H9 (cell line): Measurements from ENCODE around the gene ZFP92. TPM values are rescaled to one million over a fixed set of nuclear protein-coding genes. Genes with fewer than 3 reads are reported as not detected.

Source experiments
- DNase-seq: peaks from one replicate; pipeline ENCODE4 v3.0.0-alpha.2; 2017
- H2AFZ ChIP-seq: one replicate; pipeline ENCODE4 v1.6.1; 2013; ENCODE audit warnings: mild to moderate bottlenecking, low read length, control low read depth, moderate library complexity
- H2AK5ac ChIP-seq: 2 replicates; pipeline ENCODE4 v1.6.1; 2013; ENCODE audit warnings: low read length, control low read depth, mixed read lengths; ENCODE audit not compliant: insufficient read length
- H2BK120ac ChIP-seq: one replicate; pipeline ENCODE4 v1.6.1; 2013; ENCODE audit warnings: low read depth, mild to moderate bottlenecking, low read length, control low read depth, inconsistent platforms; ENCODE audit not compliant: poor library complexity, severe bottlenecking
- H2BK12ac ChIP-seq: 2 replicates; pipeline ENCODE4 v1.6.1; 2013; ENCODE audit warnings: low read length, control low read depth, mixed read lengths, low read depth; ENCODE audit not compliant: insufficient read length
- H2BK15ac ChIP-seq: 2 replicates; pipeline ENCODE4 v1.6.1; 2013; ENCODE audit warnings: low read depth, low read length, control low read depth
- H2BK20ac ChIP-seq: one replicate; pipeline ENCODE4 v1.6.1; 2013; ENCODE audit warnings: low read depth, mild to moderate bottlenecking, low read length, control low read depth, inconsistent platforms; ENCODE audit not compliant: poor library complexity, severe bottlenecking
- H2BK5ac ChIP-seq: 2 replicates; pipeline ENCODE4 v1.6.1; 2013; ENCODE audit warnings: low read length, control low read depth, mixed read lengths; ENCODE audit not compliant: insufficient read length
- H3K14ac ChIP-seq: 2 replicates; pipeline ENCODE4 v1.6.1; 2013; ENCODE audit warnings: low read length, control low read depth; ENCODE audit not compliant: insufficient read depth
- H3K18ac ChIP-seq: 2 replicates; pipeline ENCODE4 v1.6.1; 2013; ENCODE audit warnings: low read depth, mild to moderate bottlenecking, mixed read lengths, low read length, control low read depth; ENCODE audit not compliant: insufficient read length
- H3K23ac ChIP-seq: 2 replicates; pipeline ENCODE4 v1.6.1; 2013; ENCODE audit warnings: low read length, control low read depth, mixed read lengths, low read depth; ENCODE audit not compliant: insufficient read length
- H3K23me2 ChIP-seq: 2 replicates; pipeline ENCODE4 v1.6.1; 2013; ENCODE audit warnings: low read depth, mild to moderate bottlenecking, mixed read lengths, low read length, control low read depth; ENCODE audit not compliant: insufficient read length, poor library complexity, severe bottlenecking
- H3K27ac ChIP-seq: 2 replicates; pipeline ENCODE4 v1.5.1; 2013; ENCODE audit warnings: low read length, control low read depth, mixed read lengths, low read depth; ENCODE audit not compliant: insufficient read length
- H3K27me3 ChIP-seq: 2 replicates; pipeline ENCODE4 v1.6.1; 2013; ENCODE audit warnings: low read length, control low read depth, inconsistent platforms; ENCODE audit not compliant: insufficient read depth
- H3K4ac ChIP-seq: 2 replicates; pipeline ENCODE4 v1.6.1; 2013; ENCODE audit warnings: low read depth, mild to moderate bottlenecking, control low read depth, inconsistent platforms, low read length, moderate library complexity
- H3K4me1 ChIP-seq: 2 replicates; pipeline ENCODE4 v1.6.1; 2013; ENCODE audit warnings: low read length, control low read depth, inconsistent platforms; ENCODE audit not compliant: insufficient read depth
- H3K4me2 ChIP-seq: 2 replicates; pipeline ENCODE4 v1.6.1; 2013; ENCODE audit warnings: low read length, control low read depth, mixed read lengths; ENCODE audit not compliant: insufficient read length, insufficient read depth
- H3K56ac ChIP-seq: 2 replicates; pipeline ENCODE4 v1.6.1; 2013; ENCODE audit warnings: low read depth, mild to moderate bottlenecking, mixed read lengths, low read length, control low read depth; ENCODE audit not compliant: insufficient read length
- H3K79me1 ChIP-seq: 2 replicates; pipeline ENCODE4 v1.6.1; 2013; ENCODE audit warnings: low read depth, mild to moderate bottlenecking, moderate library complexity, low read length, control low read depth, inconsistent platforms; ENCODE audit not compliant: insufficient read depth, poor library complexity, severe bottlenecking
- H3K79me2 ChIP-seq: 2 replicates; pipeline ENCODE4 v1.6.1; 2013; ENCODE audit warnings: low read length, control low read depth, inconsistent platforms; ENCODE audit not compliant: insufficient read depth
- H3K9ac ChIP-seq: 2 replicates; pipeline ENCODE4 v1.6.1; 2013; ENCODE audit warnings: low read length, control low read depth, mixed read lengths; ENCODE audit not compliant: insufficient read length; ENCODE audit errors: extremely low read depth
- H3K9me3 ChIP-seq: one replicate; pipeline ENCODE4 v1.6.1; 2013; ENCODE audit warnings: low read depth, low read length, inconsistent platforms; ENCODE audit not compliant: control insufficient read depth
- H3T11ph ChIP-seq: one replicate; pipeline ENCODE4 v1.6.1; 2013; ENCODE audit warnings: mild to moderate bottlenecking, low read length, control low read depth, inconsistent platforms
- H4K20me1 ChIP-seq: one replicate; pipeline ENCODE4 v1.6.1; 2013; ENCODE audit not compliant: control insufficient read depth, insufficient read length, insufficient read depth
- H4K5ac ChIP-seq: 2 replicates; pipeline ENCODE4 v1.6.1; 2013; ENCODE audit warnings: low read depth, mild to moderate bottlenecking, mixed read lengths, low read length, control low read depth; ENCODE audit not compliant: insufficient read length
- H4K8ac ChIP-seq: replicated peaks from 2 replicates; pipeline ENCODE4 v1.6.1; 2013; ENCODE audit warnings: low read length, control low read depth, mixed read lengths, low read depth; ENCODE audit not compliant: insufficient read length
- H4K91ac ChIP-seq: 2 replicates; pipeline ENCODE4 v1.6.1; 2013; ENCODE audit warnings: low read depth, mild to moderate bottlenecking, moderate library complexity, mixed read lengths, low read length, control low read depth; ENCODE audit not compliant: insufficient read length
- H3K27ac Mint-ChIP-seq, 3 experiments: 2 replicates in 2 of 3; 3 replicates in 1 of 3; pipeline ENCODE4 v1.8.0; 2020 to 2021; ENCODE audit warnings: mixed read lengths in 3 of 3, mild to moderate bottlenecking in 1 of 3, moderate library complexity in 1 of 3
- H3K27me3 Mint-ChIP-seq: 2 replicates; pipeline ENCODE4 v1.8.0; 2021; ENCODE audit warnings: low read depth, mild to moderate bottlenecking, moderate library complexity, mixed read lengths
- H3K36me3 Mint-ChIP-seq, 3 experiments: 2 replicates in 2 of 3; 3 replicates in 1 of 3; pipeline ENCODE4 v1.8.0; 2020 to 2021; ENCODE audit warnings: low read depth in 3 of 3, mixed read lengths in 3 of 3; ENCODE audit not compliant: insufficient read depth in 1 of 3
- H3K4me1 Mint-ChIP-seq, 2 experiments: 2 replicates each; pipeline ENCODE4 v1.8.0; 2020; ENCODE audit warnings: mixed read lengths in 2 of 2
- H3K4me3 Mint-ChIP-seq, 2 experiments: 2 replicates in 1 of 2; 3 replicates in 1 of 2; pipeline ENCODE4 v1.8.0; 2020 to 2021; ENCODE audit warnings: mild to moderate bottlenecking in 2 of 2, mixed read lengths in 2 of 2, moderate library complexity in 1 of 2
- H3K9me3 Mint-ChIP-seq, 2 experiments: 2 replicates in 1 of 2; 3 replicates in 1 of 2; pipeline ENCODE4 v1.8.0; 2020; ENCODE audit warnings: mild to moderate bottlenecking in 2 of 2, mixed read lengths in 2 of 2, moderate library complexity in 1 of 2
- CTCF ChIP-seq: fragments of 200-600 bp; sonication (generic); conservative IDR thresholded peaks from 3 replicates; pipeline ENCODE4 v1.8.0; 2021; ENCODE audit warnings: antibody characterized with exemption, mild to moderate bottlenecking
- WGBS: extraction: QIAGEN DNeasy Blood & Tissue Kit; methylation state at CpG from one replicate; pipeline ENCODE4 v1.1.7; 2013; ENCODE audit warnings: missing lambda C conversion rate, low lambda C conversion rate, mixed read lengths; ENCODE audit not compliant: insufficient read length; ENCODE audit errors: extremely low coverage; 5-methylcytosine and 5-hydroxymethylcytosine counted together
- total RNA-seq: library from RNA; stranded (reverse); gene quantifications from 2 replicates; pipeline ENCODE4 v1.2.1, GENCODE V29; 2021

The ZFP92 gene
- total RNA-seq, 1 experiment from 2014 or later = 0.68 TPM

GRCh38 chrX:153433781-153434285 lies 22.6 kb downstream of the ZFP92 start:
- H3K18ac ChIP-seq = no peak overlapping the region
- no peak overlapping the region for H2BK12ac ChIP-seq
- WGBS = no CpG with 5 or more reads among the region's 17 CpGs
- H3T11ph ChIP-seq = no peak overlapping the region
- H3K56ac ChIP-seq = no peak overlapping the region
- H3K27ac Mint-ChIP-seq = no peak overlapping the region
- no peak overlapping the region for H4K91ac ChIP-seq
- H3K27me3 Mint-ChIP-seq = peaks cover 13% of the 10 kb centered on the region
- peaks cover 0 to 7% (median 1%) of the 10 kb centered on the region in 3 experiments; a peak in 3 of 7 replicates for H3K36me3 Mint-ChIP-seq
- no peak overlapping the region for H3K14ac ChIP-seq
- H4K5ac ChIP-seq = no peak overlapping the region
- DNase-seq = no peak
- no peak overlapping the region for H4K8ac ChIP-seq
- no peak overlapping the region for H3K27ac ChIP-seq
- no peak overlapping the region for H2BK15ac ChIP-seq
- peaks cover 65% of the 10 kb centered on the region for H3K9me3 ChIP-seq
- no peak overlapping the region for H3K4ac ChIP-seq
- H2BK20ac ChIP-seq = no peak overlapping the region
- no peaks in the 10 kb centered on the region for H3K79me2 ChIP-seq
- no peaks in the 10 kb centered on the region for H3K4me1 Mint-ChIP-seq
- H3K23me2 ChIP-seq = no peaks in the 10 kb centered on the region
- no peak overlapping the region for H2BK120ac ChIP-seq
- no peak overlapping the region for H2AFZ ChIP-seq
- H3K9me3 Mint-ChIP-seq = peaks cover 71 to 89% of the 10 kb centered on the region in 2 experiments
- no peaks in the 10 kb centered on the region for H4K20me1 ChIP-seq
- peaks cover 2% of the 10 kb centered on the region; the same call in 1 of the 2 replicates for H3K27me3 ChIP-seq
- no peak overlapping the region for H3K4me3 Mint-ChIP-seq
- H2AK5ac ChIP-seq = no peak overlapping the region
- TF ChIP-seq CTCF = no peak
- H3K4me2 ChIP-seq = no peak overlapping the region
- no peak overlapping the region for H3K23ac ChIP-seq
- H2BK5ac ChIP-seq = no peak overlapping the region
- no peaks in the 10 kb centered on the region for H3K79me1 ChIP-seq
- H3K9ac ChIP-seq = no peak overlapping the region
- no peaks in the 10 kb centered on the region for H3K4me1 ChIP-seq
